PC-3 (cell line): ENCODE data around the gene LRRC56. TPM values are rescaled to one million over a fixed set of nuclear protein-coding genes. Genes with fewer than 3 reads are reported as not detected.

Source experiments
- ATAC-seq: fragments of 200-7000 bp; cut with Tn5 transposase; 2 replicates; pipeline ENCODE4 v1.9.1; 2020; ENCODE audit warnings: mild to moderate bottlenecking, moderate library complexity
- BruUV-seq: library from RNA; stranded (reverse); fragments of 400-500 nt; replicated peaks from 2 replicates; lab custom pipeline; 2021; lab: Mats Ljungman, UMichigan
- CTCF ChIA-PET: fragments of 300-600 bp; sonication (Branson Sonifier 250); formaldehyde crosslinking; loops from one replicate; lab custom pipeline; 2022; ENCODE audit warnings: antibody characterized with exemption; lab: Charles Lee
- POLR2A ChIA-PET: fragments of 300-600 bp; sonication (Branson Sonifier 250); formaldehyde crosslinking; loops from one replicate; lab custom pipeline; 2022; ENCODE audit warnings: antibody characterized with exemption; ENCODE audit not compliant: unreplicated experiment; lab: Charles Lee
- DNase-seq: peaks from one replicate; pipeline ENCODE4 v3.0.0-alpha.2; 2015
- H2AFZ ChIP-seq: fragments of 300-600 bp; sonication (generic); 2 replicates; pipeline ENCODE4 v1.6.0; 2016; ENCODE audit warnings: antibody characterized with exemption, low read length
- H3F3A ChIP-seq: fragments of 300-600 bp; sonication (generic); one replicate; pipeline ENCODE4 v1.6.0; 2017; ENCODE audit warnings: antibody characterized with exemption, low read length, control low read depth, mild to moderate bottlenecking; ENCODE audit not compliant: unreplicated experiment
- H3K27ac ChIP-seq: fragments of 300-600 bp; sonication (generic); 2 replicates; pipeline ENCODE4 v1.5.1; 2016; ENCODE audit warnings: mild to moderate bottlenecking, low read length
- H3K27me3 ChIP-seq: fragments of 300-600 bp; sonication (generic); 2 replicates; pipeline ENCODE4 v1.6.1; 2016; ENCODE audit warnings: low read length, mixed read lengths
- H3K36me3 ChIP-seq: fragments of 300-600 bp; sonication (generic); 2 replicates; pipeline ENCODE4 v1.6.1; 2016; ENCODE audit warnings: low read depth, mixed run types, low read length, mixed read lengths
- H3K4me1 ChIP-seq: fragments of 300-600 bp; sonication (generic); 2 replicates; pipeline ENCODE4 v1.5.1; 2016; ENCODE audit warnings: low read length; ENCODE audit not compliant: insufficient read depth
- H3K4me2 ChIP-seq: fragments of 300-600 bp; sonication (generic); 2 replicates; pipeline ENCODE4 v1.6.0; 2016; ENCODE audit warnings: low read length
- H3K4me3 ChIP-seq: fragments of 300-600 bp; sonication (generic); 2 replicates; pipeline ENCODE4 v1.5.1; 2016; ENCODE audit warnings: mild to moderate bottlenecking, low read length, mixed read lengths
- H3K79me2 ChIP-seq: fragments of 300-600 bp; sonication (generic); 2 replicates; pipeline ENCODE4 v1.6.1; 2017; ENCODE audit warnings: low read length, mixed read lengths
- H3K9ac ChIP-seq: fragments of 300-600 bp; sonication (generic); 2 replicates; pipeline ENCODE4 v1.6.0; 2016; ENCODE audit warnings: mild to moderate bottlenecking, low read length
- H3K9me2 ChIP-seq: fragments of 300-600 bp; sonication (generic); replicated peaks from 2 replicates; pipeline ENCODE4 v1.6.1; 2016; ENCODE audit warnings: mixed run types, low read length, mixed read lengths
- H3K9me3 ChIP-seq: fragments of 300-600 bp; sonication (generic); 2 replicates; pipeline ENCODE4 v1.6.1; 2016; ENCODE audit warnings: low read length, mixed read lengths
- H4K20me1 ChIP-seq: fragments of 300-600 bp; sonication (generic); 2 replicates; pipeline ENCODE4 v1.6.1; 2016; ENCODE audit warnings: low read length, mixed read lengths
- EZH2 ChIP-seq: fragments of 300-600 bp; sonication (generic); IDR thresholded peaks from one replicate; pipeline ENCODE4 v1.6.1; 2017; ENCODE audit warnings: antibody characterized with exemption, mild to moderate bottlenecking, low read length; ENCODE audit not compliant: unreplicated experiment
- EZH2phosphoT487 ChIP-seq: fragments of 300-600 bp; sonication (generic); IDR thresholded peaks from 2 replicates; pipeline ENCODE4 v1.6.1; 2018; ENCODE audit warnings: mild to moderate bottlenecking, antibody characterized with exemption, low read length, borderline replicate concordance
- intact Hi-C: fragments of 100-400 bp; cut with micrococcal nuclease; formaldehyde crosslinking; loops from 2 replicates; pipeline ENCODE4 v1.9.0; 2023
- total RNA-seq: library from RNA; depleted of rRNA; stranded (reverse); fragments of >200 nt; gene quantifications from 2 replicates; pipeline ENCODE4 v1.2.3, GENCODE V29; 2014
- TF ChIP-seq, protein P1 (sequence below): fragments of 300-600 bp; sonication (generic); conservative IDR thresholded peaks from 2 replicates; pipeline ENCODE4 v1.5.1; 2017; ENCODE audit warnings: antibody characterized with exemption, low read depth, mild to moderate bottlenecking, low read length

The LRRC56 gene
- total RNA-seq, 1 experiment from 2014 or later = 1.5 TPM

DNA sequence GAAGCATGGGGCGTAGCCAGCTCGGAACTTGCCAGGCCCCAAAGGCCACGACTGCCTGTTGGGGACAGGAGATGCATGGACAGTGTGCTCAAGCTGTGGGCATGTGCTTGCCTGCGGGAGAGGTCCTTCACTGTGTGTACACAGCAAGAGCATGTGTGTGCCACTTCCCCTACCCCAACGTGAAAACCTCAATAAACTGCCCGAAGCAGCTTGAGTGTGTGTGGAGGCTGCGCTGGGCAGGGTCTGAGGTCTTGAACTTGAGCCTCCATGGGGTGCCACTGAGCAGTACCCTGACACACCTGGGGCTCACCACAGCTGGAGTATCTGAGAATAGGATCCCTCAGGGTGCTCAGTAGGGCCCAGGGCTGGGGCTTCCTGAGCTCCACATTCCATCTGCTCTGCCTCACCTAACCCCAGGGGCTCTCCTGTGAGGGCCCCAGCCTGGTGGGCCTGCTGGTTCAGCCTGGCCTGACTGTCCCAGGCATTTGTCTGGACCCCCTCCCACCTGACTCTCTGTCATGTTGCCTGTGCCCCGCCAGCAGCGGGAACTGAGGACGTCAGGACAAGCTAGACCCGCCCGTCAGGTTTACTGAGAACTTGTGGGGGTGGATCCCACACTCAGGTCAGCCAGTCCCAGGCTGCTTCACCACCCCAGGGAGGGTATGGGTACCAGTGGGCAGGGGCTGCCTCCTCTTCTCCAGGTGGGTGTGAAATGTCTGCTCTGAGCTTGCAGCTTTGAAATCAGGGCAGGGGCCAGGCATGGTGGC lies 26.7 kb downstream of the LRRC56 start:
- no peaks in the 10 kb centered on the region for H3F3A ChIP-seq
- peaks cover 32% of the 10 kb centered on the region for H3K4me1 ChIP-seq
- no peaks in the 10 kb centered on the region for H3K9me3 ChIP-seq
- H3K9ac ChIP-seq = no peak overlapping the region
- CTCF ChIA-PET = no interaction called here
- POLR2A ChIA-PET = interaction anchor here (0.6 kb wide), 1 partner anchor 255 kb away, joined by 8 read pairs; the partner anchor contains the start of gene PNPLA2
- no peak overlapping the region for H2AFZ ChIP-seq
- H3K27me3 ChIP-seq = no peaks in the 10 kb centered on the region
- peaks cover 50% of the 10 kb centered on the region for H3K79me2 ChIP-seq
- no peak overlapping the region for H3K4me3 ChIP-seq
- TF ChIP-seq, protein P1, sequence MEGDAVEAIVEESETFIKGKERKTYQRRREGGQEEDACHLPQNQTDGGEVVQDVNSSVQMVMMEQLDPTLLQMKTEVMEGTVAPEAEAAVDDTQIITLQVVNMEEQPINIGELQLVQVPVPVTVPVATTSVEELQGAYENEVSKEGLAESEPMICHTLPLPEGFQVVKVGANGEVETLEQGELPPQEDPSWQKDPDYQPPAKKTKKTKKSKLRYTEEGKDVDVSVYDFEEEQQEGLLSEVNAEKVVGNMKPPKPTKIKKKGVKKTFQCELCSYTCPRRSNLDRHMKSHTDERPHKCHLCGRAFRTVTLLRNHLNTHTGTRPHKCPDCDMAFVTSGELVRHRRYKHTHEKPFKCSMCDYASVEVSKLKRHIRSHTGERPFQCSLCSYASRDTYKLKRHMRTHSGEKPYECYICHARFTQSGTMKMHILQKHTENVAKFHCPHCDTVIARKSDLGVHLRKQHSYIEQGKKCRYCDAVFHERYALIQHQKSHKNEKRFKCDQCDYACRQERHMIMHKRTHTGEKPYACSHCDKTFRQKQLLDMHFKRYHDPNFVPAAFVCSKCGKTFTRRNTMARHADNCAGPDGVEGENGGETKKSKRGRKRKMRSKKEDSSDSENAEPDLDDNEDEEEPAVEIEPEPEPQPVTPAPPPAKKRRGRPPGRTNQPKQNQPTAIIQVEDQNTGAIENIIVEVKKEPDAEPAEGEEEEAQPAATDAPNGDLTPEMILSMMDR = no peak
- TF ChIP-seq EZH2phosphoT487 = no peak
- TF ChIP-seq EZH2 = no peak
- H3K9me2 ChIP-seq = no peaks in the 10 kb centered on the region
- H3K27ac ChIP-seq = peak overlapping the region; percentile 18; the same call in 1 of the 2 replicates
- BruUV-seq = no TSS peak
- ATAC-seq (no peak), DNase-seq (peak; percentile 52)
- 0 out of 2 replicates have a peak, but pooled peaks cover 5% of the 10 kb centered on the region for H4K20me1 ChIP-seq
- intact Hi-C loops = loop anchor here (10.0 kb wide), 1 partner anchor 51 kb away; the partner anchor contains the start of gene IRF7
- H3K4me2 ChIP-seq = no peak overlapping the region
- H3K36me3 ChIP-seq = no peaks in the 10 kb centered on the region

- no peaks in the 10 kb centered on the region for H3K9me2 ChIP-seq
- H3K27me3 ChIP-seq = no peaks in the 10 kb centered on the region
- ChIA-PET CTCF (no interaction called here), POLR2A (interaction anchor here (0.5 kb wide), 1 partner anchor 272 kb away, joined by 4 read pairs; no protein-coding TSS in a partner anchor)
- no peak for ATAC-seq
- peaks cover 32% of the 10 kb centered on the region for H3K4me1 ChIP-seq
- intact Hi-C loops = loop anchor here (10.0 kb wide), 1 partner anchor 49 kb away; the partner anchor contains the start of gene IRF7
- H3K4me2 ChIP-seq = no peak overlapping the region
- H3F3A ChIP-seq = no peaks in the 10 kb centered on the region
- no peaks in the 10 kb centered on the region for H3K36me3 ChIP-seq
- TF ChIP-seq EZH2phosphoT487 = no peak
- TF ChIP-seq, protein P1 = no peak
- no peak for TF ChIP-seq EZH2
- peaks cover 50% of the 10 kb centered on the region for H3K79me2 ChIP-seq
- no peak overlapping the region for H3K27ac ChIP-seq
- no peak overlapping the region for H3K9ac ChIP-seq
- no peak overlapping the region for H3K4me3 ChIP-seq
- no peak overlapping the region for H2AFZ ChIP-seq
- H4K20me1 ChIP-seq = 0 out of 2 replicates have a peak, but pooled peaks cover 5% of the 10 kb centered on the region
- DNase-seq = no peak
- no TSS peak for BruUV-seq
- no peaks in the 10 kb centered on the region for H3K9me3 ChIP-seq
These were observed 28.7 kb downstream of the LRRC56 start for GRCh38 chr11:565921-566509.
